ENCODE data around the gene PCF11. TPM values are rescaled to one million over a fixed set of nuclear protein-coding genes. Genes with fewer than 3 reads are reported as not detected.

The PCF11 gene
- total RNA-seq, 4 donors from 2014 or later = 53.1 to 153 (median 75.3) TPM

DNA sequence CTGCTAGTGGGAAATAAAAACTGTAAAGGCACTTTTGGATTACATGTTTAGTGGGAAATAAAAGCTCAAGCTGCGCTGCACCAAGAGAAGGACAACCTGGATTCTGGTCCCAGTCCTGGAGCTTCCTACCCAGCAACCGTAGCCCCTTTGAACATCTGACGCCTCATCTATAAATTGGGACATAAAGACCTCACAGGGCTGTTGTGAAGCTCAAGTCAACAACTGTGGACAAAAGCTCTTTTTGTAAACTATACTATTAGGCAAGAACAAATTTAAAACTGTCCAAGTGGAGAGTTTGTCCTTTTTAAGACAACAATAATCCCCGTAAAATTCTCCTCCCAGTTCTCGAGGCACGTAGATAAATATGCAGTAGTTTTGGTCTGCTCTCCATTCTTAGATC is 17.6 kb upstream of the PCF11 start:
- DNase-seq = no peak
- Histone ChIP-seq H3K4me1 (no peaks in the 10 kb centered on the region), H3K4me3 (no peak overlapping the region), H3K9me3 (no peaks in the 10 kb centered on the region), H3K27ac (no peak overlapping the region), H3K36me3 (no peaks in the 10 kb centered on the region), H3K27me3 (no peaks in the 10 kb centered on the region)
- TF ChIP-seq POLR2A (IDR thresholded peaks at IDR 0.05) = no peak
- TF ChIP-seq, protein P1, sequence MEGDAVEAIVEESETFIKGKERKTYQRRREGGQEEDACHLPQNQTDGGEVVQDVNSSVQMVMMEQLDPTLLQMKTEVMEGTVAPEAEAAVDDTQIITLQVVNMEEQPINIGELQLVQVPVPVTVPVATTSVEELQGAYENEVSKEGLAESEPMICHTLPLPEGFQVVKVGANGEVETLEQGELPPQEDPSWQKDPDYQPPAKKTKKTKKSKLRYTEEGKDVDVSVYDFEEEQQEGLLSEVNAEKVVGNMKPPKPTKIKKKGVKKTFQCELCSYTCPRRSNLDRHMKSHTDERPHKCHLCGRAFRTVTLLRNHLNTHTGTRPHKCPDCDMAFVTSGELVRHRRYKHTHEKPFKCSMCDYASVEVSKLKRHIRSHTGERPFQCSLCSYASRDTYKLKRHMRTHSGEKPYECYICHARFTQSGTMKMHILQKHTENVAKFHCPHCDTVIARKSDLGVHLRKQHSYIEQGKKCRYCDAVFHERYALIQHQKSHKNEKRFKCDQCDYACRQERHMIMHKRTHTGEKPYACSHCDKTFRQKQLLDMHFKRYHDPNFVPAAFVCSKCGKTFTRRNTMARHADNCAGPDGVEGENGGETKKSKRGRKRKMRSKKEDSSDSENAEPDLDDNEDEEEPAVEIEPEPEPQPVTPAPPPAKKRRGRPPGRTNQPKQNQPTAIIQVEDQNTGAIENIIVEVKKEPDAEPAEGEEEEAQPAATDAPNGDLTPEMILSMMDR (IDR thresholded peaks at IDR 0.05) = no peak

DNA sequence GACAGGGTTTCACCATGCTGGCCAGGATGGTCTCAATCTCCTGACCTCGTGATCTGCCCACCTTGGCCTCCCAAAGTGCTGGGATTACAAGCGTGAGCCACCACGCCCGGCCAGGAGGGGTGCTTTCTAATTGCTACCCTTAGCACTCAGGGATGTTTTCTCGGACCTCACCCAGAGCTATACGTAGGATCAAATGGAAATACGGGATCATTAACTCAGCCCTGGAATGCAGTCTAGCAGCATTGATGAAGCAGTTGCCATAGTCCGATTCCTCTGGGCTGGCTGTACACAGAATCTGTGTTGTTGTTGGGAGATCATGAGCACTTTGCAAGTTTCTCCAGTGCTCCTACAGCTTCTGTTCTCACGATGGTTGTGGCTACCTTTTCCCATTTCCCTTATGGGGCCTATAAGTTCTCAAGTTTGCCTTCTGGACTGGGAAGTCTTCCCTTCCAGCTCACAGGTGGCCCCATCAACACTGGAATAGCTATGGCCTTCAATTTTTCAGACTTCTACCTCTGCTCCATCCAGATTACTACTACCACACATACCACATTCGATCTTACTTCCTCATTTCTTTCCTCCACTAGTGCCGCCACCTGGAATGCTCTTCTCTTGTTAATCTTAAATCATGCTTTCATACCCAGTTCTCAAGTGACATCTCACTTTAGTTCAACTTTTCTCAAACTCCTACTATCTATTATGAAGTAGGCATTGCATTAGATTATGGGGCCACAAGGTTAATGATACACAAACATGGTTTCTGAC is 16.1 kb upstream of the PCF11 start:
- H3K36me3 ChIP-seq = no peaks in the 10 kb centered on the region
- TF ChIP-seq, protein P1 (IDR thresholded peaks at IDR 0.05) = no peak
- TF ChIP-seq POLR2A (IDR thresholded peaks at IDR 0.05) = no peak
- H3K27ac ChIP-seq = no peak overlapping the region
- H3K9me3 ChIP-seq = no peaks in the 10 kb centered on the region
- no peak overlapping the region for H3K4me3 ChIP-seq
- H3K27me3 ChIP-seq = no peaks in the 10 kb centered on the region
- DNase-seq = no peak
- H3K4me1 ChIP-seq = no peaks in the 10 kb centered on the region

DNA sequence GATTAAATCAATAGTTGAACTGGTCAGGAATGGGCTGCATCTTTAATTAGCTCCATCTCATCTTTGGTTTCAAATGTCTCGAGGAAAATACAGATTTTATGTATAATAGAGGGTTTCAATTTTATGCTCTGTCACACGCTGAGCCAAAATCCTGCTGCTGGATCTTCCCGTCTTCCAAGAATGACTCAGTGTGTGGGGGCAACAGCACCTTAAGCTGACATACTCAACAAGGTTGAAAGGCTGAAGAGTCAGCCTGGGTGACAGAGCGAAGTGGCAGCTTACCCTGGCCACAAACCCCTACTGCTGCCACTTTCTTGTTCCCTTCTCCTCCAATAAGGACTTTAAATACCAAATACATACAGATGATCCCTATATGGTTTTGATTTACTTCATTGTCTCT is 9.0 kb upstream of the PCF11 start:
- DNase-seq = no peak
- no peak overlapping the region for H3K27ac ChIP-seq
- no peaks in the 10 kb centered on the region for H3K36me3 ChIP-seq
- H3K27me3 ChIP-seq = no peaks in the 10 kb centered on the region
- no peaks in the 10 kb centered on the region for H3K4me1 ChIP-seq
- TF ChIP-seq, protein P1 (IDR thresholded peaks at IDR 0.05) = no peak
- no peak for TF ChIP-seq POLR2A (IDR thresholded peaks at IDR 0.05)
- H3K9me3 ChIP-seq = no peaks in the 10 kb centered on the region
- no peak overlapping the region for H3K4me3 ChIP-seq

DNA sequence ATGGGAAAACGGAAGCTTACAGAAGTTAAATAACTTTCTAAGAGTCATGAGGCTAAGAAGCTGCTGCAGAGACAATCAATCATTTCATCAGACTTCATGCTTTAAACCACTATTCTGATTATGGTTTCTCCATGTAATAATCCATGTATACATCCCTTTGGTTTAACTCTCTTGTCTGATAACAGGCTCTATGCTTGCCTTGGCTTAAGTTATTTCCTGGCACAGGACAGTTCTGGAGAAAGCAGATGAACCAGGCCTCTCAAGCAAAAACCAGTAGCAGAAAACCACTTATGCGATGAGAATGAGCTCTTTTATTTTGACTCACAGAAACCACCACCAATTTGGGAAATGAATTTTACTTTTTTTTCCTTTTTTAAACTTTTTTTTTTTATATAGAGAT is 6.5 kb upstream of the PCF11 start:
- Histone ChIP-seq H3K9me3 (no peaks in the 10 kb centered on the region), H3K4me3 (no peak overlapping the region), H3K27me3 (no peaks in the 10 kb centered on the region), H3K4me1 (no peaks in the 10 kb centered on the region), H3K36me3 (no peaks in the 10 kb centered on the region), H3K27ac (no peak overlapping the region)
- TF ChIP-seq, protein P1 (IDR thresholded peaks at IDR 0.05) = no peak
- TF ChIP-seq POLR2A (IDR thresholded peaks at IDR 0.05) = no peak
- DNase-seq = no peak

DNA sequence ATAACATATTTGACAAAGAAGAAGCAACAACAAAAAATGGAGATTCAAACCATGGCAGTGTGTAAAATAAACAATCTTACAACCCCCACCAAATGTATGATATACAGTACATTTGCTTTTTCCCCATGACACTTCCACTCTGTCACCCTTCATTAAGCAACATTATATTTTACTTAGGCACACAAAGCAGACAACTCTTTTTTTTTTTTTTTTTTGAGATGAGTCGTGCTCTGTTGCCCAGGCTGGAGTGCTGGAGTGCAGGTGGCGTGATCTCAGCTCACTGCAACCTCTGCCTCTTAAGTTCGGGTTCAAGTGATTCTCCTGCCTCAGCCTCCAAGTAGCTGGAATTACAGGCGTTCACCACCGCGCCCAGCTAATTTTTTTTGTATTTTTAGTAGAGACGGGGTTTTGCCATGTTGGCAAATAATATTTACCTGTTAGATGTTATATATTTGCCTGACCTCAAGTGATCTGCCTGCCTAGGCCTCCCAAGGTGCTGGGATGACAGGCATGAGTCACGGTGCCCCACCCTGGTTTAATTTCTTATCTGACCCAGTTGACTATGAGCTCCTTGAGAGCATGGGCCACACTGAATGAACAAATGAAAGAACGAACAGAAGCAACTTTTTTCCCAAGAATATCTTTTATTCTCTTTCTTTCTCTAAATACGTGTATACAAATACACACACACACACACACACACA is 5.5 kb upstream of the PCF11 start:
- no peak for TF ChIP-seq POLR2A (IDR thresholded peaks at IDR 0.05)
- TF ChIP-seq, protein P1 (IDR thresholded peaks at IDR 0.05) = no peak
- Histone ChIP-seq H3K27ac (no peak overlapping the region), H3K27me3 (no peaks in the 10 kb centered on the region), H3K4me3 (no peak overlapping the region), H3K4me1 (no peaks in the 10 kb centered on the region), H3K9me3 (no peaks in the 10 kb centered on the region), H3K36me3 (no peaks in the 10 kb centered on the region)
- DNase-seq = peak in 2 of 3 donors; percentile 71 to 86

Measured in Peyer's patch (tissue), 4 donors.